T-cell (primary cell): ENCODE data around the gene PID1. TPM values are rescaled to one million over a fixed set of nuclear protein-coding genes. Genes with fewer than 3 reads are reported as not detected.

Experiments
- ATAC-seq, 4 experiments: fragments of 200-7000 bp in 3 of 4; fragments of 150-1000 bp in 1 of 4; cut with Tn5 transposase; replicated peaks in 1 of 4; 1 replicate in 3 of 4; 2 replicates in 1 of 4; pipeline ENCODE4 v1.10.0; 2021; ENCODE audit warnings: moderate library complexity in 3 of 4, mild to moderate bottlenecking in 2 of 4, moderate number of reproducible peaks in 1 of 4
- CTCF ChIA-PET, 2 donors: fragments of 300-600 bp; sonication (Branson Sonifier 250); formaldehyde crosslinking; loops; one replicate each; lab custom pipeline; 2022; ENCODE audit warnings: antibody characterized with exemption in 2 of 2; lab: Charles Lee
- POLR2A ChIA-PET, 2 donors: fragments of 300-600 bp; sonication (Branson Sonifier 250); formaldehyde crosslinking; loops; one replicate each; lab custom pipeline; 2022; ENCODE audit warnings: antibody characterized with exemption in 2 of 2; lab: Charles Lee
- DNase-seq, 35 experiments: peaks; one replicate each; pipeline versions ENCODE4 v3.0.0 to v3.0.0-alpha.2; 2013 to 2023
- H3K27ac ChIP-seq: one replicate; pipeline ENCODE4 v1.5.1; 2013; ENCODE audit warnings: low read length
- H3K27me3 ChIP-seq, 2 experiments: replicated peaks in 1 of 2; 1 replicate in 1 of 2; 2 replicates in 1 of 2; pipeline versions ENCODE4 v1.6.1 to v1.7.0; 2013; ENCODE audit warnings: low read length in 1 of 2, mixed read lengths in 1 of 2; ENCODE audit not compliant: control insufficient read depth in 2 of 2, insufficient read depth in 2 of 2; ENCODE audit errors: extremely low read depth in 1 of 2
- H3K36me3 ChIP-seq, 2 donors: 1 replicate in 1 of 2; 2 replicates in 1 of 2; pipeline versions ENCODE4 v1.6.1 to v1.7.0; 2013; ENCODE audit warnings: low read length in 1 of 2; ENCODE audit not compliant: control insufficient read depth in 2 of 2, insufficient read depth in 1 of 2; ENCODE audit errors: extremely low read depth in 1 of 2
- H3K4me1 ChIP-seq, 2 experiments: 1 replicate in 1 of 2; 2 replicates in 1 of 2; pipeline versions ENCODE4 v1.6.1 to v1.7.0; 2013; ENCODE audit warnings: low read length in 2 of 2, mixed read lengths in 1 of 2; ENCODE audit not compliant: insufficient read depth in 2 of 2, control insufficient read depth in 1 of 2; ENCODE audit errors: extremely low read depth in 1 of 2
- H3K4me3 ChIP-seq, 2 donors: 1 replicate in 1 of 2; 2 replicates in 1 of 2; pipeline versions ENCODE4 v1.5.1 to v1.7.0; 2013; ENCODE audit warnings: mild to moderate bottlenecking in 2 of 2, low read length in 1 of 2, moderate library complexity in 1 of 2; ENCODE audit not compliant: control insufficient read depth in 1 of 2; ENCODE audit errors: extremely low read depth in 1 of 2
- H3K9me3 ChIP-seq: 2 replicates; pipeline ENCODE4 v1.7.0; 2013
- H3K27ac Mint-ChIP-seq, 2 donors: one replicate each; pipeline ENCODE4 v1.8.0; 2020 to 2021; ENCODE audit warnings: mild to moderate bottlenecking in 2 of 2, mixed read lengths in 2 of 2
- H3K27me3 Mint-ChIP-seq, 2 donors: one replicate each; pipeline ENCODE4 v1.8.0; 2021 to 2022; ENCODE audit warnings: mixed read lengths in 2 of 2
- H3K36me3 Mint-ChIP-seq: one replicate; pipeline ENCODE4 v1.8.0; 2021; ENCODE audit warnings: mixed read lengths
- H3K4me1 Mint-ChIP-seq, 3 donors: one replicate each; pipeline ENCODE4 v1.8.0; 2020 to 2022; ENCODE audit warnings: mixed read lengths in 3 of 3, mild to moderate bottlenecking in 1 of 3
- H3K4me3 Mint-ChIP-seq, 3 donors: one replicate each; pipeline ENCODE4 v1.8.0; 2020 to 2022; ENCODE audit warnings: mild to moderate bottlenecking in 3 of 3, mixed read lengths in 3 of 3, moderate library complexity in 3 of 3
- H3K9me3 Mint-ChIP-seq, 3 donors: one replicate each; pipeline ENCODE4 v1.8.0; 2020 to 2022; ENCODE audit warnings: mixed read lengths in 3 of 3
- WGBS: methylation state at CpG from one replicate; pipeline ENCODE4 v1.1.5; 2013; ENCODE audit warnings: missing lambda C conversion rate; ENCODE audit not compliant: insufficient coverage; 5-methylcytosine and 5-hydroxymethylcytosine counted together
- total RNA-seq, 35 experiments: library from RNA in 6 of 35; stranded (reverse) in 6 of 35; fragments of 120-200 nt in 1 of 35; gene quantifications; one replicate each; pipeline versions ENCODE4 v1.2.1 to v1.2.4 and lab custom pipeline; 2013 to 2026

Gene PID1
- total RNA-seq, 5 donors from 2014 or later (not counting 1 experiment from before 2014, with no cell fraction given): 0.20 to 0.36 (median 0.25) TPM; not detected in 2

GRCh38 chr2:229175497-229175863 lies 95.6 kb downstream of the PID1 start:
- peaks cover 10 to 18% (median 12%) of the 10 kb centered on the region in 3 donors for H3K9me3 Mint-ChIP-seq
- H3K27me3 ChIP-seq: no peaks in the 10 kb centered on the region
- H3K4me3 ChIP-seq: no peak overlapping the region
- ATAC-seq (no peak), DNase-seq (no peak)
- H3K36me3 ChIP-seq: no peaks in the 10 kb centered on the region
- no peak overlapping the region for H3K27ac Mint-ChIP-seq
- no peaks in the 10 kb centered on the region for H3K27me3 Mint-ChIP-seq
- no peaks in the 10 kb centered on the region for H3K36me3 Mint-ChIP-seq
- H3K4me1 Mint-ChIP-seq: no peaks in the 10 kb centered on the region
- H3K4me3 Mint-ChIP-seq: no peak overlapping the region
- CTCF ChIA-PET: no interaction called here
- no peaks in the 10 kb centered on the region for H3K9me3 ChIP-seq
- H3K27ac ChIP-seq: no peak overlapping the region
- no peaks in the 10 kb centered on the region for H3K4me1 ChIP-seq
- 100% methylated on average over 1 of the region's 1 CpG for WGBS
- POLR2A ChIA-PET: no interaction called here

GRCh38 chr2:229174794-229175496 lies 96.1 kb downstream of the PID1 start:
- ChIA-PET CTCF (interaction anchor here in 1 of 2 donors (0.7 kb wide), 1 partner anchor 1749 kb away, joined by 3 read pairs; no protein-coding TSS in a partner anchor), POLR2A (interaction anchor here in 1 of 2 donors (0.6 kb wide), 1 partner anchor 288 kb away, joined by 4 read pairs; no protein-coding TSS in a partner anchor)
- Mint-ChIP-seq H3K36me3 (no peaks in the 10 kb centered on the region), H3K4me1 (no peaks in the 10 kb centered on the region), H3K9me3 (peaks cover 10 to 15% (median 12%) of the 10 kb centered on the region in 3 donors), H3K27me3 (no peaks in the 10 kb centered on the region), H3K4me3 (no peak overlapping the region), H3K27ac (no peak overlapping the region)
- Histone ChIP-seq H3K27ac (no peak overlapping the region), H3K9me3 (no peaks in the 10 kb centered on the region), H3K4me1 (no peaks in the 10 kb centered on the region), H3K27me3 (no peaks in the 10 kb centered on the region), H3K36me3 (no peaks in the 10 kb centered on the region), H3K4me3 (no peak overlapping the region)
- ATAC-seq: no peak
- 60% methylated on average over 1 of the region's 4 CpGs for WGBS
- no peak for DNase-seq

- Histone ChIP-seq H3K27ac (no peak overlapping the region), H3K36me3 (no peaks in the 10 kb centered on the region), H3K4me3 (no peak overlapping the region), H3K27me3 (no peaks in the 10 kb centered on the region), H3K4me1 (no peaks in the 10 kb centered on the region), H3K9me3 (no peaks in the 10 kb centered on the region)
- no peaks in the 10 kb centered on the region for H3K27me3 Mint-ChIP-seq
- WGBS: no CpG with 5 or more reads among the region's 3 CpGs
- ATAC-seq (no peak), DNase-seq (no peak)
- no peak overlapping the region for H3K4me3 Mint-ChIP-seq
- POLR2A ChIA-PET: interaction anchor here in 1 of 2 donors (0.6 kb wide), 1 partner anchor 287 kb away, joined by 4 read pairs; no protein-coding TSS in a partner anchor
- no peak overlapping the region for H3K27ac Mint-ChIP-seq
- no peaks in the 10 kb centered on the region for H3K36me3 Mint-ChIP-seq
- CTCF ChIA-PET: interaction anchor here in 1 of 2 donors (0.7 kb wide), 1 partner anchor 1750 kb away, joined by 3 read pairs; no protein-coding TSS in a partner anchor
- no peaks in the 10 kb centered on the region for H3K4me1 Mint-ChIP-seq
- H3K9me3 Mint-ChIP-seq: peaks cover 10 to 14% (median 12%) of the 10 kb centered on the region in 3 donors
Observed at GRCh38 chr2:229173825-229174359, 97.2 kb downstream of the PID1 start.

GRCh38 chr2:229170916-229171315 lies 100.2 kb downstream of the PID1 start:
- H3K27me3 ChIP-seq: no peaks in the 10 kb centered on the region
- H3K36me3 ChIP-seq: no peaks in the 10 kb centered on the region
- H3K9me3 ChIP-seq: no peaks in the 10 kb centered on the region
- no peaks in the 10 kb centered on the region for H3K4me1 ChIP-seq
- WGBS: no CpG with 5 or more reads among the region's 3 CpGs
- ChIA-PET CTCF (no interaction called here), POLR2A (no interaction called here)
- Mint-ChIP-seq H3K36me3 (no peaks in the 10 kb centered on the region), H3K4me3 (no peak overlapping the region), H3K27ac (no peak overlapping the region), H3K4me1 (no peaks in the 10 kb centered on the region), H3K9me3 (peaks cover 3 to 12% (median 5%) of the 10 kb centered on the region in 3 donors), H3K27me3 (no peaks in the 10 kb centered on the region)
- no peak overlapping the region for H3K4me3 ChIP-seq
- DNase-seq (no peak), ATAC-seq (no peak)
- no peak overlapping the region for H3K27ac ChIP-seq

GRCh38 chr2:229170171-229170570 lies 100.9 kb downstream of the PID1 start:
- ChIA-PET CTCF (no interaction called here), POLR2A (no interaction called here)
- no peaks in the 10 kb centered on the region for H3K4me1 ChIP-seq
- H3K27ac Mint-ChIP-seq: no peak overlapping the region
- H3K36me3 ChIP-seq: no peaks in the 10 kb centered on the region
- no peak overlapping the region for H3K4me3 ChIP-seq
- no CpG with 5 or more reads among the region's 2 CpGs for WGBS
- H3K4me1 Mint-ChIP-seq: no peaks in the 10 kb centered on the region
- DNase-seq (no peak), ATAC-seq (no peak)
- no peaks in the 10 kb centered on the region for H3K27me3 ChIP-seq
- no peaks in the 10 kb centered on the region for H3K27me3 Mint-ChIP-seq
- H3K27ac ChIP-seq: no peak overlapping the region
- H3K9me3 ChIP-seq: no peaks in the 10 kb centered on the region
- H3K4me3 Mint-ChIP-seq: no peak overlapping the region
- no peaks in the 10 kb centered on the region for H3K36me3 Mint-ChIP-seq
- peaks cover 0 to 12% (median 5%) of the 10 kb centered on the region in 3 donors for H3K9me3 Mint-ChIP-seq

- no peak for DNase-seq
- no peaks in the 10 kb centered on the region for H3K9me3 ChIP-seq
- ATAC-seq: no peak
- 63% methylated on average over 3 of the region's 6 CpGs for WGBS
- Mint-ChIP-seq H3K36me3 (no peaks in the 10 kb centered on the region), H3K27me3 (no peaks in the 10 kb centered on the region), H3K9me3 (peaks cover 3 to 11% (median 5%) of the 10 kb centered on the region in 3 donors), H3K27ac (no peak overlapping the region), H3K4me1 (no peaks in the 10 kb centered on the region), H3K4me3 (no peak overlapping the region)
- H3K27me3 ChIP-seq: no peaks in the 10 kb centered on the region
- no peak overlapping the region for H3K4me3 ChIP-seq
- no peaks in the 10 kb centered on the region for H3K4me1 ChIP-seq
- POLR2A ChIA-PET: no interaction called here
- no peaks in the 10 kb centered on the region for H3K36me3 ChIP-seq
- H3K27ac ChIP-seq: no peak overlapping the region
- CTCF ChIA-PET: no interaction called here
Observed at GRCh38 chr2:229169751-229170150, 101.3 kb downstream of the PID1 start.
